Measurements from ENCODE around the gene TRIM8. TPM values are rescaled to one million over a fixed set of nuclear protein-coding genes. Genes with fewer than 3 reads are reported as not detected.

TRIM8 gene
- total RNA-seq, 2 donors from 2014 or later: 27.7 to 32.7 TPM

- no peak overlapping the region for H3K9ac ChIP-seq (ENCODE audit: extremely low read depth, low read length, poor library complexity, severe bottlenecking)
- Mint-ChIP-seq H3K9me3 (no peaks in the 10 kb centered on the region), H3K27me3 (ENCODE audit: insufficient read depth) (no peaks in the 10 kb centered on the region), H3K4me3 (no peak overlapping the region), H3K4me1 (peaks cover 12% of the 10 kb centered on the region), H3K27ac (no peak overlapping the region), H3K36me3 (ENCODE audit: low read depth) (no peaks in the 10 kb centered on the region)
- no peaks in the 10 kb centered on the region for H3K9me3 ChIP-seq (ENCODE audit: control insufficient read depth, low read length)
- peak; percentile 44 for DNase-seq
- H3K36me3 ChIP-seq (ENCODE audit: control insufficient read depth, insufficient read depth, low read length): no peaks in the 10 kb centered on the region
- TF ChIP-seq CTCF (conservative IDR thresholded peaks at IDR 0.05): no peak
- H3K27me3 ChIP-seq (ENCODE audit: control insufficient read depth, insufficient read depth, low read length, poor library complexity, severe bottlenecking): no peaks in the 10 kb centered on the region
- no peak overlapping the region for H3K27ac ChIP-seq (ENCODE audit: low read depth, low read length)
- 66 to 91% methylated on average over 3 to 9 of the region's 10 CpGs for WGBS, 2 experiments (ENCODE audit: insufficient coverage in 1 of 2, insufficient read length in 1 of 2)
- H3K4me3 ChIP-seq (ENCODE audit: low read length): no peak overlapping the region
- H3K4me1 ChIP-seq (ENCODE audit: control insufficient read depth, insufficient read depth, low read length): no peaks in the 10 kb centered on the region
Observed at GRCh38 chr10:102668326-102669107, 24.2 kb downstream of the TRIM8 start.

- H3K27ac Mint-ChIP-seq: no peak overlapping the region
- H3K9me3 ChIP-seq (ENCODE audit: control insufficient read depth, low read length): no peaks in the 10 kb centered on the region
- H3K36me3 Mint-ChIP-seq (ENCODE audit: low read depth): no peaks in the 10 kb centered on the region
- H3K27me3 Mint-ChIP-seq (ENCODE audit: insufficient read depth): no peaks in the 10 kb centered on the region
- H3K4me1 ChIP-seq (ENCODE audit: control insufficient read depth, insufficient read depth, low read length): peaks cover 5% of the 10 kb centered on the region
- no peak overlapping the region for H3K4me3 ChIP-seq (ENCODE audit: low read length)
- H3K4me3 Mint-ChIP-seq: no peak overlapping the region
- peak overlapping the region; percentile 60 for H3K27ac ChIP-seq (ENCODE audit: low read depth, low read length)
- H3K9ac ChIP-seq (ENCODE audit: extremely low read depth, low read length, poor library complexity, severe bottlenecking): no peak overlapping the region
- H3K27me3 ChIP-seq (ENCODE audit: control insufficient read depth, insufficient read depth, low read length, poor library complexity, severe bottlenecking): no peaks in the 10 kb centered on the region
- 71 to 82% methylated on average over 4 to 7 of the region's 7 CpGs for WGBS, 2 experiments (ENCODE audit: insufficient coverage in 1 of 2, insufficient read length in 1 of 2)
- peaks cover 20% of the 10 kb centered on the region for H3K4me1 Mint-ChIP-seq
- H3K36me3 ChIP-seq (ENCODE audit: control insufficient read depth, insufficient read depth, low read length): no peaks in the 10 kb centered on the region
- TF ChIP-seq CTCF (conservative IDR thresholded peaks at IDR 0.05): peak; percentile 70
- DNase-seq: peak; percentile 77
- no peaks in the 10 kb centered on the region for H3K9me3 Mint-ChIP-seq
Observed at GRCh38 chr10:102669206-102670064, 25.2 kb downstream of the TRIM8 start.

- Histone ChIP-seq H3K27ac (ENCODE audit: low read depth, low read length) (no peak overlapping the region), H3K36me3 (ENCODE audit: control insufficient read depth, insufficient read depth, low read length) (no peaks in the 10 kb centered on the region), H3K4me3 (ENCODE audit: low read length) (no peak overlapping the region), H3K9ac (ENCODE audit: extremely low read depth, low read length, poor library complexity, severe bottlenecking) (no peak overlapping the region), H3K4me1 (ENCODE audit: control insufficient read depth, insufficient read depth, low read length) (peaks cover 11% of the 10 kb centered on the region), H3K27me3 (ENCODE audit: control insufficient read depth, insufficient read depth, low read length, poor library complexity, severe bottlenecking) (no peaks in the 10 kb centered on the region), H3K9me3 (ENCODE audit: control insufficient read depth, low read length) (no peaks in the 10 kb centered on the region)
- 84 to 91% methylated on average over 9 of the region's 9 CpGs for WGBS, 2 experiments (ENCODE audit: insufficient coverage in 1 of 2, insufficient read length in 1 of 2)
- peak; percentile 49 for DNase-seq
- H3K36me3 Mint-ChIP-seq (ENCODE audit: low read depth): no peaks in the 10 kb centered on the region
- no peak overlapping the region for H3K27ac Mint-ChIP-seq
- H3K4me1 Mint-ChIP-seq: peaks cover 27% of the 10 kb centered on the region
- H3K9me3 Mint-ChIP-seq: no peaks in the 10 kb centered on the region
- no peak for TF ChIP-seq CTCF (conservative IDR thresholded peaks at IDR 0.05)
- H3K4me3 Mint-ChIP-seq: no peak overlapping the region
- H3K27me3 Mint-ChIP-seq (ENCODE audit: insufficient read depth): no peaks in the 10 kb centered on the region
Observed at GRCh38 chr10:102670065-102670670, 25.9 kb downstream of the TRIM8 start.

Data from endodermal cell (in vitro differentiated cells).